ENCODE data around the gene TBX2. TPM values are rescaled to one million over a fixed set of nuclear protein-coding genes. Genes with fewer than 3 reads are reported as not detected.

Gene TBX2
- total and polyA plus RNA-seq, 2 of the 13 experiments (the other 11 are each of a cell fraction or from before 2014, with no cell fraction given), result 2.8 to 15.3 TPM

DNA sequence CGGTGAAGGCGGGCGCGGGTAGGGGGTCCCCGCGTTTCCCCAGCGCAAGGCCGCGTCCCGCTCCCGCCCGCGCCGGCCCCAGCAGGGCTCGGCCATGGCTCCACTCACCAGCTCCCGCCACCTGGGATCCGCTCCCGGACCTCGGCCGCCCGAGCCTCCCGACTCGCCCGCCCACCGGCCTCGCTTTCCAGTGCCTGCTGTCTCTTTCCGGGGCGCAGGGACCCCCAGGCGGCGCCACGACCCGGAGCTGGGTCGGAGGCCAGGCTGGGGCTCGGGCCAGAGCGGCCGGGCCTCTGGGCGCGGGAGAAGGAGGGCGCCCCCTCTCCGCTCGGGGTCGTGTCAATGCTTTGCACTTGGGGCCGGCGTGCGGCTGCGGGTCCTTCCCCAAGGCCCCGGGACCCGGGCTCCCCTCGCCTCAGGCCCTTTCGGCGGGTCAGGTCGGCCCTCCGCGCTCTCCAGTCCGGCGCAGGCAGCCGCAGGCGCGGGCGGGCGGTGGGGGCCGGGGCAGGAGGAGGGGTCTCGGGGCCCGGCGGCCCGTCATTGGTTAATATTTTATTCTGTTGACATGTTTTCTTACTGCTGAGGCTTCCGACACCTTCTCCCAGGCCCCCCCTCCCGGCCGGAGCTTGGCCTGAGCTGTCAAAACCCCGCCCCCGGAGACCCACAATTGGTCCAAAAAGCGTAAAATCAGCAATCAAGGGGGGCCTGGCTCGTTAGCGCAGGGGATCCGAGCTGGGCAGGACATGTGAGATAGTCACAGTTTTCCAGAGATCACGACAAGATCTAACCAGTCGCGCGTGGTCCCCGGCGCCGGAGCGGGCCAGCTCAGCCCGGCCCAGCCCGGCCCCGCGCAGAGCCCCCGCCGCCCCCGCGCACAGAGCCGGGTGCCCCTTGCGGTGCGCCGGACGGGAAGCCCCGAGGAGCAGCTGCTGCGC, at the start of gene TBX2 (continued):
- no peak for TF ChIP-seq U2AF1 (optimal IDR thresholded peaks at IDR 0.05; ENCODE audit: low read depth, low read length)
- TF ChIP-seq ZNF143 (CRISPR knock-in tag; IDR thresholded peaks at IDR 0.05), result no peak
- TF ChIP-seq, protein P1, sequence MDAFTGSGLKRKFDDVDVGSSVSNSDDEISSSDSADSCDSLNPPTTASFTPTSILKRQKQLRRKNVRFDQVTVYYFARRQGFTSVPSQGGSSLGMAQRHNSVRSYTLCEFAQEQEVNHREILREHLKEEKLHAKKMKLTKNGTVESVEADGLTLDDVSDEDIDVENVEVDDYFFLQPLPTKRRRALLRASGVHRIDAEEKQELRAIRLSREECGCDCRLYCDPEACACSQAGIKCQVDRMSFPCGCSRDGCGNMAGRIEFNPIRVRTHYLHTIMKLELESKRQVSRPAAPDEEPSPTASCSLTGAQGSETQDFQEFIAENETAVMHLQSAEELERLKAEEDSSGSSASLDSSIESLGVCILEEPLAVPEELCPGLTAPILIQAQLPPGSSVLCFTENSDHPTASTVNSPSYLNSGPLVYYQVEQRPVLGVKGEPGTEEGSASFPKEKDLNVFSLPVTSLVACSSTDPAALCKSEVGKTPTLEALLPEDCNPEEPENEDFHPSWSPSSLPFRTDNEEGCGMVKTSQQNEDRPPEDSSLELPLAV (CRISPR knock-in tag; conservative IDR thresholded peaks at IDR 0.05; ENCODE audit: low read depth), result no peak
- TF ChIP-seq ARNT2 (CRISPR knock-in tag; IDR thresholded peaks at IDR 0.05; ENCODE audit: low read depth), result peak; percentile 89; the same call in 1 of the 2 replicates
- TF ChIP-seq SIN3B (IDR thresholded peaks at IDR 0.05; ENCODE audit: low read length), result no peak
- no peak; the same call in 1 of the 2 replicates for TF ChIP-seq ZNF337 (CRISPR knock-in tag; IDR thresholded peaks at IDR 0.05; ENCODE audit: borderline replicate concordance, low read depth)
- no peak for TF ChIP-seq HMG20A (CRISPR knock-in tag; IDR thresholded peaks at IDR 0.05; ENCODE audit: borderline replicate concordance)
- TF ChIP-seq SIX4 (CRISPR knock-in tag; IDR thresholded peaks at IDR 0.05), result no peak
- peak; percentile 46; the same call in 1 of the 2 replicates for TF ChIP-seq ZNF232 (CRISPR knock-in tag; IDR thresholded peaks at IDR 0.05; ENCODE audit: borderline replicate concordance)
- TF ChIP-seq, protein P2, sequence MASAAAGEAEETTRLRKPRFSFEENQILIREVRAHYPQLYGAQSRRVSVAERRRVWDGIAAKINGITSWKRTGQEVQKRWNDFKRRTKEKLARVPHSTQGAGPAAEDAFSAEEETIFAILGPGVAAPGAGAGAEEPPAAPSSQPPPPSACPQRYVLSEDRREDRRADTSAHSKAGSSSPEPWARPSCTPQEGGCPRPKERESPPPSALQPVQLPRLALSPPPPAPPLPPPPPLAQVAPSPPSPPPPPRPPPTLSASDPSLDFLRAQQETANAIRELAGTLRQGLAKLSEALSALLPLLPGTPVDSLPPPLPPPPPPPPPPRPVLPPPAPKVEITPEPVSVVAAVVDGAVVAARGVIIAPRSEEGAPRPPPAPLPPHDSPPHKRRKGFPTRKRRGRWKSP (CRISPR knock-in tag; IDR thresholded peaks at IDR 0.05), result peak; percentile 53; the same call in 1 of the 2 replicates
- TF ChIP-seq, protein P3, sequence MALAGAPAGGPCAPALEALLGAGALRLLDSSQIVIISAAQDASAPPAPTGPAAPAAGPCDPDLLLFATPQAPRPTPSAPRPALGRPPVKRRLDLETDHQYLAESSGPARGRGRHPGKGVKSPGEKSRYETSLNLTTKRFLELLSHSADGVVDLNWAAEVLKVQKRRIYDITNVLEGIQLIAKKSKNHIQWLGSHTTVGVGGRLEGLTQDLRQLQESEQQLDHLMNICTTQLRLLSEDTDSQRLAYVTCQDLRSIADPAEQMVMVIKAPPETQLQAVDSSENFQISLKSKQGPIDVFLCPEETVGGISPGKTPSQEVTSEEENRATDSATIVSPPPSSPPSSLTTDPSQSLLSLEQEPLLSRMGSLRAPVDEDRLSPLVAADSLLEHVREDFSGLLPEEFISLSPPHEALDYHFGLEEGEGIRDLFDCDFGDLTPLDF (CRISPR knock-in tag; IDR thresholded peaks at IDR 0.05), result 0 out of 2 replicates have a peak, but pooled peaks have one; percentile 43
- TF ChIP-seq BRD4 (CRISPR knock-in tag; IDR thresholded peaks at IDR 0.05), result 0 out of 2 replicates have a peak, but pooled peaks have one; percentile 24
- TF ChIP-seq, protein P4, sequence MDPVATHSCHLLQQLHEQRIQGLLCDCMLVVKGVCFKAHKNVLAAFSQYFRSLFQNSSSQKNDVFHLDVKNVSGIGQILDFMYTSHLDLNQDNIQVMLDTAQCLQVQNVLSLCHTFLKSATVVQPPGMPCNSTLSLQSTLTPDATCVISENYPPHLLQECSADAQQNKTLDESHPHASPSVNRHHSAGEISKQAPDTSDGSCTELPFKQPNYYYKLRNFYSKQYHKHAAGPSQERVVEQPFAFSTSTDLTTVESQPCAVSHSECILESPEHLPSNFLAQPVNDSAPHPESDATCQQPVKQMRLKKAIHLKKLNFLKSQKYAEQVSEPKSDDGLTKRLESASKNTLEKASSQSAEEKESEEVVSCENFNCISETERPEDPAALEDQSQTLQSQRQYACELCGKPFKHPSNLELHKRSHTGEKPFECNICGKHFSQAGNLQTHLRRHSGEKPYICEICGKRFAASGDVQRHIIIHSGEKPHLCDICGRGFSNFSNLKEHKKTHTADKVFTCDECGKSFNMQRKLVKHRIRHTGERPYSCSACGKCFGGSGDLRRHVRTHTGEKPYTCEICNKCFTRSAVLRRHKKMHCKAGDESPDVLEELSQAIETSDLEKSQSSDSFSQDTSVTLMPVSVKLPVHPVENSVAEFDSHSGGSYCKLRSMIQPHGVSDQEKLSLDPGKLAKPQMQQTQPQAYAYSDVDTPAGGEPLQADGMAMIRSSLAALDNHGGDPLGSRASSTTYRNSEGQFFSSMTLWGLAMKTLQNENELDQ (CRISPR knock-in tag; IDR thresholded peaks at IDR 0.05; ENCODE audit: borderline replicate concordance), result no peak
- TF ChIP-seq, protein P5, sequence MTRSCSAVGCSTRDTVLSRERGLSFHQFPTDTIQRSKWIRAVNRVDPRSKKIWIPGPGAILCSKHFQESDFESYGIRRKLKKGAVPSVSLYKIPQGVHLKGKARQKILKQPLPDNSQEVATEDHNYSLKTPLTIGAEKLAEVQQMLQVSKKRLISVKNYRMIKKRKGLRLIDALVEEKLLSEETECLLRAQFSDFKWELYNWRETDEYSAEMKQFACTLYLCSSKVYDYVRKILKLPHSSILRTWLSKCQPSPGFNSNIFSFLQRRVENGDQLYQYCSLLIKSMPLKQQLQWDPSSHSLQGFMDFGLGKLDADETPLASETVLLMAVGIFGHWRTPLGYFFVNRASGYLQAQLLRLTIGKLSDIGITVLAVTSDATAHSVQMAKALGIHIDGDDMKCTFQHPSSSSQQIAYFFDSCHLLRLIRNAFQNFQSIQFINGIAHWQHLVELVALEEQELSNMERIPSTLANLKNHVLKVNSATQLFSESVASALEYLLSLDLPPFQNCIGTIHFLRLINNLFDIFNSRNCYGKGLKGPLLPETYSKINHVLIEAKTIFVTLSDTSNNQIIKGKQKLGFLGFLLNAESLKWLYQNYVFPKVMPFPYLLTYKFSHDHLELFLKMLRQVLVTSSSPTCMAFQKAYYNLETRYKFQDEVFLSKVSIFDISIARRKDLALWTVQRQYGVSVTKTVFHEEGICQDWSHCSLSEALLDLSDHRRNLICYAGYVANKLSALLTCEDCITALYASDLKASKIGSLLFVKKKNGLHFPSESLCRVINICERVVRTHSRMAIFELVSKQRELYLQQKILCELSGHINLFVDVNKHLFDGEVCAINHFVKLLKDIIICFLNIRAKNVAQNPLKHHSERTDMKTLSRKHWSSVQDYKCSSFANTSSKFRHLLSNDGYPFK (CRISPR knock-in tag; IDR thresholded peaks at IDR 0.05; ENCODE audit: borderline replicate concordance), result no peak
- TF ChIP-seq RFX5 (IDR thresholded peaks at IDR 0.05; ENCODE audit: low read depth, low read length), result no peak
- no peak for TF ChIP-seq RFXANK (CRISPR knock-in tag; IDR thresholded peaks at IDR 0.05)
- TF ChIP-seq TBX3 (IDR thresholded peaks at IDR 0.05; ENCODE audit: borderline replicate concordance), result peak; percentile 77; the same call in 1 of the 2 replicates
- TF ChIP-seq SP4 (CRISPR knock-in tag; IDR thresholded peaks at IDR 0.05), result peak; percentile 30
